GM23338 (cell line): Measurements from ENCODE around the gene PRKAR1B. TPM values are rescaled to one million over a fixed set of nuclear protein-coding genes. Genes with fewer than 3 reads are reported as not detected.

Experiments
- ATAC-seq: fragments of 200-7000 bp; cut with Tn5 transposase; 3 replicates; pipeline ENCODE4 v1.9.1; 2020
- DNase-seq: peaks from one replicate; pipeline ENCODE4 v3.0.0-alpha.2; 2015; ENCODE audit warnings: low spot score
- H2AFZ ChIP-seq: fragments of 200-600 bp; sonication (generic); 2 replicates; pipeline ENCODE4 v1.8.0; 2016; ENCODE audit warnings: antibody characterized with exemption, mild to moderate bottlenecking, moderate library complexity
- H3F3A ChIP-seq: fragments of 200-600 bp; sonication (generic); replicated peaks from 2 replicates; pipeline ENCODE4 v1.8.0; 2017; ENCODE audit warnings: antibody characterized with exemption, mixed run types, low read depth
- H3K27ac ChIP-seq: fragments of 200-600 bp; sonication (generic); 2 replicates; pipeline ENCODE4 v1.6.1; 2016; ENCODE audit warnings: low read depth
- H3K27me3 ChIP-seq: fragments of 200-600 bp; sonication (generic); 2 replicates; pipeline ENCODE4 v1.8.0; 2016; ENCODE audit warnings: mild to moderate bottlenecking, mixed run types, moderate library complexity; ENCODE audit not compliant: insufficient read depth
- H3K36me3 ChIP-seq: fragments of 200-600 bp; sonication (generic); 2 replicates; pipeline ENCODE4 v1.8.0; 2016; ENCODE audit warnings: mild to moderate bottlenecking; ENCODE audit not compliant: insufficient read depth
- H3K4me1 ChIP-seq: fragments of 200-600 bp; sonication (generic); 2 replicates; pipeline ENCODE4 v1.8.0; 2016; ENCODE audit warnings: mild to moderate bottlenecking, moderate library complexity; ENCODE audit not compliant: insufficient read depth
- H3K4me2 ChIP-seq: fragments of 200-600 bp; sonication (generic); 2 replicates; pipeline ENCODE4 v1.7.1; 2017; ENCODE audit warnings: mixed run types
- H3K4me3 ChIP-seq: fragments of 200-600 bp; sonication (generic); 2 replicates; pipeline ENCODE4 v1.6.1; 2016; ENCODE audit warnings: mixed run types
- H3K79me2 ChIP-seq: fragments of 200-600 bp; sonication (generic); replicated peaks from 2 replicates; pipeline ENCODE4 v1.8.0; 2017; ENCODE audit warnings: mild to moderate bottlenecking; ENCODE audit not compliant: insufficient read depth
- H3K9me2 ChIP-seq: fragments of 200-600 bp; sonication (generic); 2 replicates; pipeline ENCODE4 v1.8.0; 2017; ENCODE audit not compliant: insufficient read depth
- H4K20me1 ChIP-seq: fragments of 200-600 bp; sonication (generic); replicated peaks from 2 replicates; pipeline ENCODE4 v1.8.0; 2017; ENCODE audit warnings: mild to moderate bottlenecking; ENCODE audit not compliant: insufficient read depth
- H3K27ac Mint-ChIP-seq: 2 replicates; pipeline ENCODE4 v1.8.0; 2020; ENCODE audit warnings: inconsistent platforms, mild to moderate bottlenecking, moderate library complexity, mixed read lengths
- H3K27me3 Mint-ChIP-seq: 3 replicates; pipeline ENCODE4 v1.8.0; 2022; ENCODE audit warnings: low read depth, mild to moderate bottlenecking, moderate library complexity, mixed read lengths, inconsistent platforms; ENCODE audit not compliant: insufficient read depth, poor library complexity
- H3K36me3 Mint-ChIP-seq: 3 replicates; pipeline ENCODE4 v1.8.0; 2021; ENCODE audit warnings: low read depth, mild to moderate bottlenecking, inconsistent platforms, moderate library complexity, mixed read lengths
- H3K4me1 Mint-ChIP-seq: 3 replicates; pipeline ENCODE4 v1.8.0; 2020; ENCODE audit warnings: mild to moderate bottlenecking, inconsistent platforms, mixed read lengths
- H3K4me3 Mint-ChIP-seq: 3 replicates; pipeline ENCODE4 v1.8.0; 2021; ENCODE audit warnings: moderate library complexity, mild to moderate bottlenecking, inconsistent platforms, mixed read lengths
- H3K9me3 Mint-ChIP-seq: 3 replicates; pipeline ENCODE4 v1.8.0; 2020; ENCODE audit warnings: moderate library complexity, mild to moderate bottlenecking, inconsistent platforms, mixed read lengths
- CREB1 ChIP-seq: fragments of 250-450 bp; sonication (Bioruptor Pico); IDR thresholded peaks from 2 replicates; pipeline ENCODE4 v1.5.0; 2020; ENCODE audit warnings: low read depth, mild to moderate bottlenecking, moderate library complexity
- EZH2 ChIP-seq: fragments of 200-600 bp; sonication (generic); IDR thresholded peaks from one replicate; pipeline ENCODE4 v1.8.0; 2017; ENCODE audit warnings: antibody characterized with exemption, mild to moderate bottlenecking, low read depth; ENCODE audit not compliant: unreplicated experiment
- JUNB ChIP-seq: IDR thresholded peaks from one replicate; pipeline ENCODE4 v1.6.1; 2016; ENCODE audit warnings: antibody characterized with exemption; ENCODE audit not compliant: unreplicated experiment
- POLR2AphosphoS5 ChIP-seq: IDR thresholded peaks from 2 replicates; pipeline ENCODE4 v1.6.1; 2016; ENCODE audit warnings: antibody characterized with exemption, low read depth
- REST ChIP-seq: IDR thresholded peaks from one replicate; pipeline ENCODE4 v1.6.1; 2018; ENCODE audit warnings: antibody characterized with exemption; ENCODE audit not compliant: unreplicated experiment
- STAT1 ChIP-seq: IDR thresholded peaks from one replicate; pipeline ENCODE4 v1.6.1; 2016; ENCODE audit warnings: antibody characterized with exemption; ENCODE audit not compliant: unreplicated experiment
- ZNF114 ChIP-seq: fragments of 250-450 bp; sonication (Bioruptor Pico); IDR thresholded peaks from 2 replicates; pipeline ENCODE4 v1.5.0; 2020; ENCODE audit warnings: mild to moderate bottlenecking, moderate library complexity
- ZNF331 ChIP-seq: fragments of 250-450 bp; sonication (Bioruptor Pico); IDR thresholded peaks from 2 replicates; pipeline ENCODE4 v1.5.0; 2020; ENCODE audit warnings: low read depth, mild to moderate bottlenecking, moderate library complexity
- polyA plus RNA-seq: library from polyadenylated mRNA; unstranded; fragments of >200 nt; fragmentation: Nextera tagmentation; extraction: Ambion mirVana; gene quantifications from 2 replicates; pipeline ENCODE4 v1.2.1, GENCODE V29; 2016
- total RNA-seq: library from RNA; depleted of rRNA; stranded (reverse); fragments of >200 nt; shearing (Covaris generic); gene quantifications from 2 replicates; pipeline ENCODE4 v1.2.3, GENCODE V29; 2014
- TF ChIP-seq, protein P1 (sequence below): IDR thresholded peaks from 2 replicates; pipeline ENCODE4 v1.6.1; 2016; ENCODE audit warnings: antibody characterized with exemption

Gene PRKAR1B
- total and polyA plus RNA-seq, 2 experiments from 2014 or later = 35.7 to 36.7 TPM

- TF ChIP-seq, protein P1, sequence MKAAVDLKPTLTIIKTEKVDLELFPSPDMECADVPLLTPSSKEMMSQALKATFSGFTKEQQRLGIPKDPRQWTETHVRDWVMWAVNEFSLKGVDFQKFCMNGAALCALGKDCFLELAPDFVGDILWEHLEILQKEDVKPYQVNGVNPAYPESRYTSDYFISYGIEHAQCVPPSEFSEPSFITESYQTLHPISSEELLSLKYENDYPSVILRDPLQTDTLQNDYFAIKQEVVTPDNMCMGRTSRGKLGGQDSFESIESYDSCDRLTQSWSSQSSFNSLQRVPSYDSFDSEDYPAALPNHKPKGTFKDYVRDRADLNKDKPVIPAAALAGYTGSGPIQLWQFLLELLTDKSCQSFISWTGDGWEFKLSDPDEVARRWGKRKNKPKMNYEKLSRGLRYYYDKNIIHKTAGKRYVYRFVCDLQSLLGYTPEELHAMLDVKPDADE = no peak
- TF ChIP-seq ZNF331 (CRISPR knock-in tag) (no peak), POLR2AphosphoS5 (no peak), ZNF114 (no peak), REST (no peak), CREB1 (CRISPR knock-in tag) (no peak)
Measured at GRCh38 chr7:595621-596010, 131.5 kb downstream of the PRKAR1B start (continued).

DNA sequence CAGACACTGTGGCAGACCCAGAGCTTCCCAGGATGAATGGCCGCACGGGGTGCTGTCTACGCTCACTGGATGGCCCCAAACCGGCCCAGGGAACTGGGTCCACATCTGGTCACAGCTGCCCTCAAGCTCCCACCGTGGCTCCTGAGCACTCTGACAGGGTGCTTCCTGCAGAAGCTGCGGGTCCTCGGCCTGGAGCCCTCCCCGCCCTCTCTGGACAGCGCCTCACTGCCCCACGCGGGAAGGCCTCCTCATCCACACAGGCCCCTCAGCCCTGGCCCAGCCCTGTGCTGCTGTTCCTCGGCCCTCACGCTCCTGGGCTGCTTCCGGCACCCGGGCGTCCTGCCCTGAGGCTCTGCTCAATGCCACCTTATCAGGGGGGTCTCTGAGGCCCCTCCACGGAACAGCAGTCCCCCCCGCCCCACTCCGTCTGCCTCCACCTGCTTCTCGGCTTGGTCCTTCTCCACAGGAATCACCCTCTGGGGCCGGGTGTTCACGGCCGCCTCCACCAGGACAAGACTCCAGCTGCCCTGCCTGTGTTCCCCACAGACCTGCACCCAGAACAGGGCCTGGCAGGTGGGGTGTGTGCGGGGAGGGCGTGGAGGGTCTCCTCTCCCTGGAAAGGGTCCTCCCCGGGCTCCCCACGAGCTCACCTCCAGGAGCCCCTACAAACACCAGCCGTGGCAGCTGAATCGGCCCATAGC, 132.0 kb downstream of the PRKAR1B start:
- Mint-ChIP-seq H3K4me3 (no peak overlapping the region), H3K4me1 (no peaks in the 10 kb centered on the region), H3K27ac (no peak overlapping the region), H3K27me3 (peaks cover 9% of the 10 kb centered on the region), H3K9me3 (no peaks in the 10 kb centered on the region; the same call in 2 of the 3 replicates), H3K36me3 (peaks cover 13% of the 10 kb centered on the region)
- Histone ChIP-seq H3K27me3 (no peaks in the 10 kb centered on the region), H3K79me2 (no peaks in the 10 kb centered on the region), H3F3A (no peaks in the 10 kb centered on the region), H4K20me1 (no peaks in the 10 kb centered on the region), H3K27ac (no peak overlapping the region), H3K4me1 (no peaks in the 10 kb centered on the region), H3K4me2 (no peak overlapping the region), H3K36me3 (no peaks in the 10 kb centered on the region), H2AFZ (no peak overlapping the region), H3K4me3 (no peak overlapping the region), H3K9me2 (no peaks in the 10 kb centered on the region)
- TF ChIP-seq EZH2 = no peak
- no peak for TF ChIP-seq JUNB
- TF ChIP-seq STAT1 = no peak
- no peak for TF ChIP-seq REST
- TF ChIP-seq ZNF114 = no peak
- TF ChIP-seq CREB1 (CRISPR knock-in tag) = no peak
- no peak for TF ChIP-seq POLR2AphosphoS5
- DNase-seq (no peak), ATAC-seq (no peak)
